Epithelial cell of esophagus (primary cell): ENCODE data around the gene EFEMP1.

ENCODE experiments used
- DNase-seq: peaks from one replicate; pipeline ENCODE4 v3.0.0; 2010; ENCODE audit warnings: low read depth
- H3K4me3 ChIP-seq: 2 replicates; pipeline ENCODE4 v1.5.1; 2011; ENCODE audit warnings: mild to moderate bottlenecking, low read length, control low read depth
- CTCF ChIP-seq: IDR thresholded peaks from 2 replicates; pipeline ENCODE4 v1.5.1; 2011; ENCODE audit warnings: low read depth, mild to moderate bottlenecking, low read length, control low read depth, inconsistent platforms; ENCODE audit not compliant: insufficient read depth; ENCODE audit errors: missing control alignments

EFEMP1 gene

GRCh38 chr2:55949613-55950012 lies 26.0 kb upstream of the EFEMP1 start:
- DNase-seq, result no peak
- no peak for TF ChIP-seq CTCF
- no peak overlapping the region for H3K4me3 ChIP-seq

GRCh38 chr2:55949211-55949610 lies 25.6 kb upstream of the EFEMP1 start:
- no peak for DNase-seq
- no peak for TF ChIP-seq CTCF
- no peak overlapping the region for H3K4me3 ChIP-seq

- H3K4me3 ChIP-seq, result no peak overlapping the region
- no peak for DNase-seq
- no peak for TF ChIP-seq CTCF
Observed at GRCh38 chr2:55948176-55948923, 24.8 kb upstream of the EFEMP1 start.

- no peak for DNase-seq
- TF ChIP-seq CTCF, result no peak
- no peak overlapping the region for H3K4me3 ChIP-seq
Observed at GRCh38 chr2:55947752-55948151, 24.2 kb upstream of the EFEMP1 start.

DNA sequence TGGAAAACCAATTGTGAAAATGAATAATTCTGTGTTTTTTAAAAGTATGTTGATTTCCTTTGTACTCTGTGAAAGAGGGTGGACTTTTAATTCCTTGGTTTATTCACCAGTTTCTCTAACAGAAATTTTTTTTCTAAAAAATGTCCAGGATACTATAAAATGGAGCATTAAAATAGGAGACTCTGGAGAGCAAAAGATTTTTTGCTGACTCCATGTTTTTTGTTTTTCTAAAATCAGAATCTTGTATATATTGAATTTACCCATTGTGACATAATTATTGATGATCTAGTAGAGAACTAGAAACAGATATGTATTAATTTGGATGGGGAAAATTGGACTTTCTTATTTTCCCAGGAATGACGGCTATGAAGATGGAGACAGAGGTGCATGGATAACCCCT lies 23.2 kb upstream of the EFEMP1 start:
- DNase-seq, result no peak
- no peak for TF ChIP-seq CTCF
- H3K4me3 ChIP-seq, result no peak overlapping the region

DNA sequence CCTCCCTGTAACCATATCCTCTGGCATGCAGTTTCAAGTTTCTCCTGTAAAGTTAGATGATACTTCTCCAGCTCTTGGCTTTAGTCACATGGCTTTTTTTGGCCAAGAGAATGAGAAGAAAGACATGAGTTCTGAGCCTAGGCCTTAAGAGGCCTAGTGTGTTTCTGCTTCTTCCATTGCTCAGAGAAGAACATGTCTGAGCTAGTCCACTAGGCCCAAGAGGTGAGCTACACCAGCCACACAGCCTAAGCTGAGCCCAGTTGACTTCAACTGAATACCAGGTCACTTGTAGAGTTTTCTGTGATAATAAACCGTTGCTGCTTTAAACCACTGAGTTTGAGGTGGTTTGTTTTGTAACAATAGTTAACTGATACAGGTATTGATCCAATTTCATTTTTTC lies 19.9 kb upstream of the EFEMP1 start:
- H3K4me3 ChIP-seq, result no peak overlapping the region
- peak; percentile 72 for DNase-seq
- TF ChIP-seq CTCF, result no peak

GRCh38 chr2:55936351-55936750 lies 12.8 kb upstream of the EFEMP1 start:
- no peak for TF ChIP-seq CTCF
- no peak for DNase-seq
- H3K4me3 ChIP-seq, result no peak overlapping the region
